HepG2 (cell line): ENCODE measurements around the gene NMT2. TPM values are rescaled to one million over a fixed set of nuclear protein-coding genes. Genes with fewer than 3 reads are reported as not detected.

ENCODE experiments used
- ATF7 ChIP-seq, 2 experiments: fragments of 450-650 bp in 1 of 2; sonication (generic) in 1 of 2; formaldehyde crosslinking in 1 of 2; IDR thresholded peaks; 2 replicates each; pipeline versions ENCODE4 v1.4.0 to v1.6.1; 2016 to 2020; ENCODE audit warnings: antibody characterized with exemption in 1 of 2, mild to moderate bottlenecking in 1 of 2, missing genetic modification reagents in 1 of 2
- CEBPZ ChIP-seq: IDR thresholded peaks from 2 replicates; pipeline ENCODE4 v1.6.1; 2012; ENCODE audit warnings: low read length, improper control_type of control experiment
- CTCF ChIP-seq: sonication (generic); formaldehyde crosslinking; IDR thresholded peaks from 2 replicates; pipeline ENCODE4 v1.5.0; 2020; ENCODE audit warnings: mild to moderate bottlenecking, missing genetic modification reagents, moderate library complexity
- DPF2 ChIP-seq: sonication (generic); formaldehyde crosslinking; IDR thresholded peaks from 2 replicates; pipeline ENCODE4 v1.4.0; 2020; ENCODE audit warnings: mild to moderate bottlenecking, low read depth, missing genetic modification reagents, borderline replicate concordance
- FOSL2 ChIP-seq: sonication (generic); formaldehyde crosslinking; IDR thresholded peaks from 2 replicates; pipeline ENCODE4 v1.4.0; 2020; ENCODE audit warnings: missing genetic modification reagents
- IKZF1 ChIP-seq: fragments of 450-650 bp; IDR thresholded peaks from 2 replicates; pipeline ENCODE4 v1.7.1; 2016
- MEIS2 ChIP-seq: sonication (generic); formaldehyde crosslinking; IDR thresholded peaks from 2 replicates; pipeline ENCODE4 v1.9.0; 2021; ENCODE audit warnings: mild to moderate bottlenecking, missing genetic modification reagents
- MZF1 ChIP-seq: sonication (generic); formaldehyde crosslinking; IDR thresholded peaks from 2 replicates; pipeline ENCODE4 v1.8.1; 2023; ENCODE audit warnings: mild to moderate bottlenecking, missing genetic modification reagents, borderline replicate concordance
- NFIB ChIP-seq: sonication (generic); formaldehyde crosslinking; IDR thresholded peaks from 2 replicates; pipeline ENCODE4 v1.9.0; 2021; ENCODE audit warnings: missing genetic modification reagents, mild to moderate bottlenecking, borderline replicate concordance
- SRSF9 ChIP-seq: fragments of 200-400 bp; formaldehyde crosslinking; IDR thresholded peaks from 2 replicates; pipeline ENCODE4 v1.6.1; 2018; ENCODE audit warnings: borderline replicate concordance, mild to moderate bottlenecking, low read depth, low read length; ENCODE audit not compliant: insufficient read depth, poor library complexity, severe bottlenecking
- XRCC5 ChIP-seq: fragments of 200-400 bp; formaldehyde crosslinking; optimal IDR thresholded peaks from 2 replicates; pipeline ENCODE3; 2017; ENCODE audit warnings: mild to moderate bottlenecking, low read length
- ZBTB20 ChIP-seq: sonication (generic); formaldehyde crosslinking; IDR thresholded peaks from 2 replicates; pipeline ENCODE4 v1.8.1; 2023; ENCODE audit warnings: missing genetic modification reagents, low read depth, mild to moderate bottlenecking, borderline replicate concordance
- ZBTB38 ChIP-seq: sonication (generic); formaldehyde crosslinking; IDR thresholded peaks from 2 replicates; pipeline ENCODE4 v1.5.1; 2020; ENCODE audit warnings: mild to moderate bottlenecking, missing genetic modification reagents
- ZNF225 ChIP-seq: sonication (generic); formaldehyde crosslinking; IDR thresholded peaks from 2 replicates; pipeline ENCODE4 v1.4.0; 2020; ENCODE audit warnings: mild to moderate bottlenecking, missing genetic modification reagents
- ZNF30 ChIP-seq: sonication (generic); formaldehyde crosslinking; IDR thresholded peaks from 2 replicates; pipeline ENCODE4 v1.5.0; 2020; ENCODE audit warnings: mild to moderate bottlenecking, missing genetic modification reagents
- ZNF33B ChIP-seq: sonication (generic); formaldehyde crosslinking; IDR thresholded peaks from 2 replicates; pipeline ENCODE4 v1.5.1; 2020; ENCODE audit warnings: mild to moderate bottlenecking, missing genetic modification reagents
- ZSCAN25 ChIP-seq: sonication (generic); formaldehyde crosslinking; IDR thresholded peaks from 2 replicates; pipeline ENCODE4 v1.8.0; 2022; ENCODE audit warnings: mild to moderate bottlenecking, missing genetic modification reagents
- polyA plus RNA-seq, 8 experiments: library from polyadenylated mRNA; depleted of rRNA in 3 of 8; stranded (reverse) in 7 of 8; unstranded in 1 of 8; fragments of >200 nt; fragmentation: Illumina TruSeq in 4 of 8; extraction: Trizol in 4 of 8; gene quantifications; 2 replicates each; pipeline versions ENCODE4 v1.2.1 to v1.2.3, GENCODE V29; 2011 to 2016; ENCODE audit warnings: low read depth in 4 of 8, missing spikeins in 1 of 8, mixed read lengths in 1 of 8; ENCODE audit not compliant: insufficient read depth in 1 of 8
- total RNA-seq, 5 experiments: library from RNA; depleted of rRNA; stranded (reverse); fragments of >200 nt; fragmentation: Illumina TruSeq; extraction: Trizol; gene quantifications; 2 replicates each; pipeline ENCODE4 v1.2.3, GENCODE V29; 2016; ENCODE audit warnings: low read depth in 1 of 5
- TF ChIP-seq, protein P1 (sequence below): sonication (generic); formaldehyde crosslinking; IDR thresholded peaks from 2 replicates; pipeline ENCODE4 v1.8.0; 2022; ENCODE audit warnings: mild to moderate bottlenecking, missing genetic modification reagents, moderate library complexity
- TF ChIP-seq, protein P2 (sequence below): sonication (generic); formaldehyde crosslinking; IDR thresholded peaks from 2 replicates; pipeline ENCODE4 v1.9.0; 2022; ENCODE audit warnings: missing genetic modification reagents, mild to moderate bottlenecking, borderline replicate concordance
- TF ChIP-seq, protein P3 (sequence below): sonication (generic); formaldehyde crosslinking; IDR thresholded peaks from 2 replicates; pipeline ENCODE4 v1.4.0; 2020; ENCODE audit warnings: missing genetic modification reagents

The NMT2 gene
- total and polyA plus RNA-seq, 2 of the 13 experiments (the other 11 are each of a cell fraction or from before 2014, with no cell fraction given): 10.1 to 23.8 TPM

DNA sequence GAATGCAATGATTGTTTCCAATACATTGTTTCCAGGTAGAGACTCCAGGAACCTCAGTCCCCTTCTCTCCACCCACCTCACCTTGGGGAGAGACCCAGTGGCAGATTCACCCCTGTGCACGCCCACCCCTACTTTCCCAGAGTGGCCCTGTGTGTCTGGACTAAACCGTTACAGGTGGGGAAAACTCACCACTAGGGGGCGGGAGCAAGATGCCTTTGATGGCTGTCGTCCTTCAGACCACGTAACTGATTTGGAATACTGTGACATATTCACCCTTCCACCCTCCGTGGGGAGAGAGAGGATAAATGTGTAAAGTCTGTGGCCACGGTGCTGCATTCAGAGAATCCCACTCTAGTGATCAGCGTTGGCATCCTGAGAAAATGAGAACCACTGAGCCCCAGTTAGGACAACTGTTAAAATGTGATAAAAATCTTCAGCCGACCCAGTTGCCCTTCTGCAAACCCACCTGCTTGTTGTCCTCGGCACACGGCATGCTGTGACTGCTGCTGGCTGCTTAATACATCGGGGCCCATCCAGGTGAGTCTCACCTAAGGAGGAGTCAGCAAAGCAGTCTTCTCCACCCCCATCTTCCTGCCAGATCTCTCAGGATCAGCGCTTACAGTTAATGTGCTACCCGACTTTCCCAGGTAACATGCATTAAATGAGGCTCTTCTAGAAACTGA, 41.5 kb upstream of the NMT2 start (continued):
- TF ChIP-seq DPF2 (CRISPR knock-in tag): no peak
- no peak for TF ChIP-seq MZF1 (CRISPR knock-in tag)
- peak; percentile 88 for TF ChIP-seq ZSCAN25 (CRISPR knock-in tag)
- TF ChIP-seq, protein P1, sequence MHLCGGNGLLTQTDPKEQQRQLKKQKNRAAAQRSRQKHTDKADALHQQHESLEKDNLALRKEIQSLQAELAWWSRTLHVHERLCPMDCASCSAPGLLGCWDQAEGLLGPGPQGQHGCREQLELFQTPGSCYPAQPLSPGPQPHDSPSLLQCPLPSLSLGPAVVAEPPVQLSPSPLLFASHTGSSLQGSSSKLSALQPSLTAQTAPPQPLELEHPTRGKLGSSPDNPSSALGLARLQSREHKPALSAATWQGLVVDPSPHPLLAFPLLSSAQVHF: 0 out of 2 replicates have a peak, but pooled peaks have one; percentile 28
- TF ChIP-seq XRCC5: peak; percentile 78
- TF ChIP-seq FOSL2: peak; percentile 21; the same call in 1 of the 2 replicates
- TF ChIP-seq SRSF9: no peak
- 0 out of 2 replicates have a peak, but pooled peaks have one; percentile 36 for TF ChIP-seq ZBTB20 (CRISPR knock-in tag)
- TF ChIP-seq ZNF33B: 0 out of 2 replicates have a peak, but pooled peaks have one; percentile 45
- TF ChIP-seq ATF7 (IDR thresholded peaks at IDR 0.05): no peak
- TF ChIP-seq ATF7 (CRISPR knock-in tag; IDR thresholded peaks at IDR 0.05): no peak
- TF ChIP-seq, protein P2, sequence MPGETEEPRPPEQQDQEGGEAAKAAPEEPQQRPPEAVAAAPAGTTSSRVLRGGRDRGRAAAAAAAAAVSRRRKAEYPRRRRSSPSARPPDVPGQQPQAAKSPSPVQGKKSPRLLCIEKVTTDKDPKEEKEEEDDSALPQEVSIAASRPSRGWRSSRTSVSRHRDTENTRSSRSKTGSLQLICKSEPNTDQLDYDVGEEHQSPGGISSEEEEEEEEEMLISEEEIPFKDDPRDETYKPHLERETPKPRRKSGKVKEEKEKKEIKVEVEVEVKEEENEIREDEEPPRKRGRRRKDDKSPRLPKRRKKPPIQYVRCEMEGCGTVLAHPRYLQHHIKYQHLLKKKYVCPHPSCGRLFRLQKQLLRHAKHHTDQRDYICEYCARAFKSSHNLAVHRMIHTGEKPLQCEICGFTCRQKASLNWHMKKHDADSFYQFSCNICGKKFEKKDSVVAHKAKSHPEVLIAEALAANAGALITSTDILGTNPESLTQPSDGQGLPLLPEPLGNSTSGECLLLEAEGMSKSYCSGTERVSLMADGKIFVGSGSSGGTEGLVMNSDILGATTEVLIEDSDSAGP (CRISPR knock-in tag): peak; percentile 24; the same call in 1 of the 2 replicates
- no peak for TF ChIP-seq IKZF1
- TF ChIP-seq CTCF (CRISPR knock-in tag): peak; percentile 93
- no peak for TF ChIP-seq NFIB (CRISPR knock-in tag)
- TF ChIP-seq ZNF30 (CRISPR knock-in tag): no peak
- no peak for TF ChIP-seq MEIS2 (CRISPR knock-in tag)
- no peak for TF ChIP-seq CEBPZ
- 0 out of 2 replicates have a peak, but pooled peaks have one; percentile 20 for TF ChIP-seq ZBTB38
- TF ChIP-seq, protein P3, sequence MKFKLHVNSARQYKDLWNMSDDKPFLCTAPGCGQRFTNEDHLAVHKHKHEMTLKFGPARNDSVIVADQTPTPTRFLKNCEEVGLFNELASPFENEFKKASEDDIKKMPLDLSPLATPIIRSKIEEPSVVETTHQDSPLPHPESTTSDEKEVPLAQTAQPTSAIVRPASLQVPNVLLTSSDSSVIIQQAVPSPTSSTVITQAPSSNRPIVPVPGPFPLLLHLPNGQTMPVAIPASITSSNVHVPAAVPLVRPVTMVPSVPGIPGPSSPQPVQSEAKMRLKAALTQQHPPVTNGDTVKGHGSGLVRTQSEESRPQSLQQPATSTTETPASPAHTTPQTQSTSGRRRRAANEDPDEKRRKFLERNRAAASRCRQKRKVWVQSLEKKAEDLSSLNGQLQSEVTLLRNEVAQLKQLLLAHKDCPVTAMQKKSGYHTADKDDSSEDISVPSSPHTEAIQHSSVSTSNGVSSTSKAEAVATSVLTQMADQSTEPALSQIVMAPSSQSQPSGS: no peak
- no peak for TF ChIP-seq ZNF225 (CRISPR knock-in tag)
